ENCODE measurements around the gene COL5A2. TPM values are rescaled to one million over a fixed set of nuclear protein-coding genes. Genes with fewer than 3 reads are reported as not detected.

Gene COL5A2
- total and polyA plus RNA-seq, 7 experiments from 2014 or later: 0.09 to 2.3 (median 0.37) TPM

DNA sequence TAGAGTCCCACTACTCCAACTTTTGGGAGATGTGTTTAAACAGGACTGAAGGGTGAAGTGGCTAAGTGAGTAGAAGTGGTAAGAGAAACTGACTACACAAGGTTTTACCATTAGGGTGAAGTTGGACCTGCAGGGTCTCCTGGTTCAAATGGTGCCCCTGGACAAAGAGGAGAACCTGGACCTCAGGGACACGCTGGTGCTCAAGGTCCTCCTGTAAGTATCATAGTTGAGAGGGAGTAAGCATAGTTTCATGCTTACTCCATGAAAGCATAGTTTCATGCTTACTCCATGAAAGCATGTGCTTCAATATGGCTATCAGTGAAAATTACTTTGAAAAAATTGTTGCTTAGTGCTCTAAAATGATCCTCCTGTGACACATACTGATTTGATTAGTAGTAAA is 186.3 kb downstream of the COL5A2 start:
- ATAC-seq: no peak
- no peaks in the 10 kb centered on the region for H3K36me3 Mint-ChIP-seq
- DNase-seq: no peak
- no peaks in the 10 kb centered on the region for H3K4me1 Mint-ChIP-seq
- no peak overlapping the region for H3K27ac ChIP-seq (ENCODE audit: low read depth, low read length)
- H3K27ac Mint-ChIP-seq: no peak overlapping the region
- intact Hi-C loops (cut with micrococcal nuclease): no loop called here
- POLR2A ChIA-PET: no interaction called here
- no peaks in the 10 kb centered on the region for H3K4me1 ChIP-seq (ENCODE audit: control insufficient read depth in 2 of 2, insufficient read depth in 2 of 2, low read length in 2 of 2)
- H3K4me3 Mint-ChIP-seq: no peak overlapping the region
- H3K9me3 Mint-ChIP-seq: no peaks in the 10 kb centered on the region
- CTCF ChIA-PET: no interaction called here
- H3K36me3 ChIP-seq (ENCODE audit: control insufficient read depth in 2 of 3, insufficient read depth in 3 of 3, low read length in 3 of 3): no peaks in the 10 kb centered on the region
- no peaks in the 10 kb centered on the region for H3K9me3 ChIP-seq (ENCODE audit: control insufficient read depth in 2 of 3, low read length in 3 of 3)
- peaks cover 0 to 12% (median 0%) of the 10 kb centered on the region in 5 donors for H3K27me3 Mint-ChIP-seq
- H3K4me3 ChIP-seq (ENCODE audit: low read length): no peak overlapping the region
- H3K27me3 ChIP-seq (ENCODE audit: control insufficient read depth in 2 of 2, insufficient read depth in 2 of 2, low read length in 2 of 2): no peaks in the 10 kb centered on the region

DNA sequence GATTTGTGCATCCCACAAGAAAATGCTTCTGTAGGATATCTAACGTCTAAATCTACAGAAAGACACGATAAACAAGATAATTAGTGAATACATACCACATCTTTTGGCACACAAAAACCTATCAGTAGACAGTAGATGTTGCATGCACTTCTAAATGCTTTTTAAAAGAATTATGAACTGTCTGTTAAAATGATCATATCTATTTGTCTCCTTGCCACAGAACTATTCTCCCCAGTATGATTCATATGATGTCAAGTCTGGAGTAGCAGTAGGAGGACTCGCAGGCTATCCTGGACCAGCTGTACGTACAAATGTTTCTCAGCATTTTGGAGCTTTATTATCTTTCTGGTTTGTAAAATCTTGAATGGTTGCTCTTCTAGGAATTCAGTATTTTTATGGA is 192.7 kb downstream of the COL5A2 start:
- no peak overlapping the region for H3K4me3 ChIP-seq (ENCODE audit: low read length)
- no peaks in the 10 kb centered on the region for H3K36me3 ChIP-seq (ENCODE audit: control insufficient read depth in 2 of 3, insufficient read depth in 3 of 3, low read length in 3 of 3)
- H3K9me3 ChIP-seq (ENCODE audit: control insufficient read depth in 2 of 3, low read length in 3 of 3): no peaks in the 10 kb centered on the region
- H3K9me3 Mint-ChIP-seq: no peaks in the 10 kb centered on the region
- no peak overlapping the region for H3K4me3 Mint-ChIP-seq
- no peaks in the 10 kb centered on the region for H3K27me3 ChIP-seq (ENCODE audit: control insufficient read depth in 2 of 2, insufficient read depth in 2 of 2, low read length in 2 of 2)
- H3K27ac ChIP-seq (ENCODE audit: low read depth, low read length): no peak overlapping the region
- no peaks in the 10 kb centered on the region for H3K4me1 ChIP-seq (ENCODE audit: control insufficient read depth in 2 of 2, insufficient read depth in 2 of 2, low read length in 2 of 2)
- no peak overlapping the region for H3K27ac Mint-ChIP-seq
- DNase-seq: no peak
- ATAC-seq: no peak
- POLR2A ChIA-PET: no interaction called here
- no peaks in the 10 kb centered on the region for H3K36me3 Mint-ChIP-seq
- CTCF ChIA-PET: no interaction called here
- intact Hi-C loops (cut with micrococcal nuclease): no loop called here
- H3K4me1 Mint-ChIP-seq: no peaks in the 10 kb centered on the region
- H3K27me3 Mint-ChIP-seq: peaks cover 0 to 6% (median 3%) of the 10 kb centered on the region in 5 donors

DNA sequence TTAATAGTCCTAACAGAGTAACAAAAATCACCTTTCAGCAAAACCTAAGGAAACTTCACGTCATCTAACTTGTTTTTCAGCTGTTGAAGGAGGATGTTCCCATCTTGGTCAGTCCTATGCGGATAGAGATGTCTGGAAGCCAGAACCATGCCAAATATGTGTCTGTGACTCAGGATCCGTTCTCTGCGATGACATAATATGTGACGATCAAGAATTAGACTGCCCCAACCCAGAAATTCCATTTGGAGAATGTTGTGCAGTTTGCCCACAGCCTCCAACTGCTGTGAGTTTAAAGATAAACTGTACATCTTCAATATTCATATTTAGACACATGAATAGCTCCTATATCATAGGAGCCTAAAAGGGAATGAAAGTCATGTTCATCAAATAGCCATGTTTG is 194.9 kb downstream of the COL5A2 start:
- no peak overlapping the region for H3K27ac Mint-ChIP-seq
- H3K9me3 Mint-ChIP-seq: no peaks in the 10 kb centered on the region
- H3K4me1 Mint-ChIP-seq: no peaks in the 10 kb centered on the region
- intact Hi-C loops (cut with micrococcal nuclease): no loop called here
- POLR2A ChIA-PET: no interaction called here
- H3K27me3 Mint-ChIP-seq: peaks cover 0 to 4% (median 1%) of the 10 kb centered on the region in 5 donors
- H3K27me3 ChIP-seq (ENCODE audit: control insufficient read depth in 2 of 2, insufficient read depth in 2 of 2, low read length in 2 of 2): no peaks in the 10 kb centered on the region
- no peak overlapping the region for H3K4me3 ChIP-seq (ENCODE audit: low read length)
- no peak overlapping the region for H3K4me3 Mint-ChIP-seq
- ATAC-seq (no peak), DNase-seq (no peak)
- H3K4me1 ChIP-seq (ENCODE audit: control insufficient read depth in 2 of 2, insufficient read depth in 2 of 2, low read length in 2 of 2): no peaks in the 10 kb centered on the region
- no peaks in the 10 kb centered on the region for H3K36me3 ChIP-seq (ENCODE audit: control insufficient read depth in 2 of 3, insufficient read depth in 3 of 3, low read length in 3 of 3)
- CTCF ChIA-PET: no interaction called here
- H3K36me3 Mint-ChIP-seq: no peaks in the 10 kb centered on the region
- H3K9me3 ChIP-seq (ENCODE audit: control insufficient read depth in 2 of 3, low read length in 3 of 3): no peaks in the 10 kb centered on the region
- H3K27ac ChIP-seq (ENCODE audit: low read depth, low read length): no peak overlapping the region

DNA sequence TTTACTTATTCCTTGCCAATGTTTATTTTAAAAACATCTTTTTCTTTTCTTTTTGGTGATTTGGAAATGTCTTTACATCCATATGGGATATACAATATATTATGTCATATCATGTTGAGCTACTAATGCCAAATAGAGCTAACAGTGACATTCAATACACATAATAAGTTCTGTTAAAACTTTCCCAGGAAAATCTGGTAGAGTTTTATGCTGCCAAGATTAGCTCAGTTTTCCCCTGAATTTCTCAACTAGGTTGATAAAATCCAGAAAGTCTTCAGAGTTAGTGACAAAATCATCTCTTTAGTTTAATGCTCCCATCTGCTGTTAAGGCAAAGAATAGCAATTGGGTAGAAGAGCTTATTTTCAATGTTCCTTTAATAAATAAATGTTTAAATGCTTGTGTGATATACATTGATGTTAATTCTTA is 195.5 kb downstream of the COL5A2 start:
- Histone ChIP-seq H3K36me3 (ENCODE audit: control insufficient read depth in 2 of 3, insufficient read depth in 3 of 3, low read length in 3 of 3) (no peaks in the 10 kb centered on the region), H3K9me3 (ENCODE audit: control insufficient read depth in 2 of 3, low read length in 3 of 3) (no peaks in the 10 kb centered on the region), H3K4me1 (ENCODE audit: control insufficient read depth in 2 of 2, insufficient read depth in 2 of 2, low read length in 2 of 2) (no peaks in the 10 kb centered on the region), H3K27me3 (ENCODE audit: control insufficient read depth in 2 of 2, insufficient read depth in 2 of 2, low read length in 2 of 2) (no peaks in the 10 kb centered on the region), H3K27ac (ENCODE audit: low read depth, low read length) (no peak overlapping the region), H3K4me3 (ENCODE audit: low read length) (no peak overlapping the region)
- Mint-ChIP-seq H3K27me3 (peaks cover 0 to 4% (median under 1%) of the 10 kb centered on the region in 5 donors), H3K4me3 (no peak overlapping the region), H3K4me1 (peaks cover 0 to under 1% (median 0%) of the 10 kb centered on the region in 7 donors), H3K9me3 (no peaks in the 10 kb centered on the region), H3K27ac (no peak overlapping the region), H3K36me3 (no peaks in the 10 kb centered on the region)
- DNase-seq (no peak), ATAC-seq (no peak)
- intact Hi-C loops (cut with micrococcal nuclease): no loop called here
- POLR2A ChIA-PET: no interaction called here
- CTCF ChIA-PET: no interaction called here

DNA sequence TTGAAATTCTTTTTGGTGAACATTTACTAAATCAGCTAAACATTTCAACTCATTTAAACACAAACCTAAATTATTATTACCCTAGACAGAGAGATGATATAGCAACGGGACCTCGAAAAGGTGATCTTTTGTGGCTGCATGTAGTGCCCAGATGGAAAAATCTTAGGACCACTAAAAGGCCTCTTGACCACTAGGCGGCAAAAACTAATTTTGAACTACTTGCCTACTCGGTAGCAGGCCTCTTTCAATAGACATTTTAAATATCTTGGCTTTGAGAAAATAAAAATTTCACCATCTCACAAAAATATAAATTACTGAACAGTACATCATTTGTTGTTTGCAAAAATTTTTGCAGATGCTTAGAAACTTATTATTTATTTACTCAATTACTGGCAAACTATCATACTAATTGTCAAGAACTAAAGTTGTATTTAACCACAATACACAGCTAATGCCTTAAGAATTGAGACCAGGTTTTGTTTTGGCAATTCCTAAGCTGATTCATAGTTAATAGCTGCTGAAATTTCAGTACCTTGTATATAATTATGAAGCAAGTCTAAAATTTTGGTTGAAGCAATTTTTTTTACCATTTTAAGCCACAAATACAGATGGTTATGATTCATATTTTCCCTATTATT is 196.0 kb downstream of the COL5A2 start:
- H3K36me3 Mint-ChIP-seq: no peaks in the 10 kb centered on the region
- intact Hi-C loops (cut with micrococcal nuclease): no loop called here
- DNase-seq: no peak
- ChIA-PET CTCF (no interaction called here), POLR2A (no interaction called here)
- no peak overlapping the region for H3K27ac Mint-ChIP-seq
- H3K27me3 Mint-ChIP-seq: peaks cover 0 to 6% (median 3%) of the 10 kb centered on the region in 5 donors
- Histone ChIP-seq H3K9me3 (ENCODE audit: control insufficient read depth in 2 of 3, low read length in 3 of 3) (no peaks in the 10 kb centered on the region), H3K27ac (ENCODE audit: low read depth, low read length) (no peak overlapping the region), H3K4me1 (ENCODE audit: control insufficient read depth in 2 of 2, insufficient read depth in 2 of 2, low read length in 2 of 2) (no peaks in the 10 kb centered on the region), H3K4me3 (ENCODE audit: low read length) (no peak overlapping the region), H3K36me3 (ENCODE audit: control insufficient read depth in 2 of 3, insufficient read depth in 3 of 3, low read length in 3 of 3) (no peaks in the 10 kb centered on the region), H3K27me3 (ENCODE audit: control insufficient read depth in 2 of 2, insufficient read depth in 2 of 2, low read length in 2 of 2) (no peaks in the 10 kb centered on the region)
- ATAC-seq: no peak
- H3K4me3 Mint-ChIP-seq: no peak overlapping the region
- H3K9me3 Mint-ChIP-seq: no peaks in the 10 kb centered on the region
- H3K4me1 Mint-ChIP-seq: peaks cover 0 to 6% (median 0%) of the 10 kb centered on the region in 7 donors

Small RNAs within 50 kb of the gene (microRNA-seq; reads per million reads assigned to microRNA genes)
- gene MIR3129 (ENCODE audit: borderline microRNAs expressed): not detected
- not detected for gene MIR3606 (ENCODE audit: borderline microRNAs expressed)

Other genes with a start within 250 kb of the COL5A2 start
- gene COL3A1, start 205.4 kb downstream of the COL5A2 start, total RNA-seq: under 1 TPM in 1 of 5 experiments, not detected in 4; 0.27 TPM
- gene COL3A1, start 205.4 kb downstream of the COL5A2 start, polyA plus RNA-seq: not detected

Measured in naive thymus-derived CD4-positive, alpha-beta T cell (primary cell).